Stimulated activated CD8-positive, alpha-beta memory T cell treated with anti-CD3 and anti-CD28 coated beads, Interleukin-12 subunit alpha, Interleukin-12 subunit beta, amount 100 ng/mL, for 1 hour (primary cell): Measurements from ENCODE around the gene HK2.

Experiments used
- DNase-seq: peaks from one replicate; pipeline ENCODE4 v3.0.0-alpha.2; 2020; ENCODE audit warnings: low read depth

HK2 gene

GRCh38 chr2:74937221-74937880, 103.4 kb downstream of the HK2 start:
- no peak for DNase-seq

- DNase-seq: no peak
Observed at GRCh38 chr2:74938264-74938663, 104.3 kb downstream of the HK2 start.

DNA sequence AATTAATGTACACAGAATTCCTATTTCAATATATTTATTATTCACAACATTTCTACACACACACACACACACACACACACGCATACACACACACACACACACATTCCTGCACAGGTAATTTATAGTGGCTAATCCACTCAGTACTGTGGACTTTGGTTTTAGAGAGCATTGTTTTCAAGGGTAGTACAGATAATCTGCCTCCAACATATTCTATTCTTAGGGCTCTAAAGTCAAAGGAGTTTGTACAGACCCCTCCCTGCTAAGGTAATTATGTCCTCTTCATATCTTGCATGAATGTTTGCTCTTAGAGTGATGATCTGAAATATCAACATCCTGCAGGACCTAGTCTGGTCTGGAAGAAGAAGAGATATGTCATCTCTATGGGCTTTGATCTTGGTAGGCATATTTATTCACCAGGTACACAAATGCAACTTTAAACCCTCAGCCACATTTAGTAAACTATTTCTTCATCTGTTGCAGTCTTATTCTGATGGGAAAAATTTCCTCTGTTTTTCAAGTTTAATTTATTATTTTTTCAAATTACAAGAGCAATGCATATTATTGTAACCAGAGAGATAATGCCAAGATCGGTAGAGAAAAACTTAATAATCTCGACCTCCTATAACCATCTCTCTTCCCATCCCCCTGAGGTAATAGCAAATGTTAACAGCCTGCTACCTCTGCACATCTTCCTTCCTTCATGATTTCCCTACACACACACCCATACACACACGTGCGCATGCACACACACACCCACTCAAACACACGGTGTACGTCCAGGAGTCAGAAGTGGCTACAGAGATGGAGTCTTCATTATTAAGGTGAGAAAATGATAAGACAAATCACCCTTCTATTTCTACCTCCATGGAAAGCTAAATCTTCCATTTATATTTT, 106.2 kb downstream of the HK2 start:
- no peak for DNase-seq

DNA sequence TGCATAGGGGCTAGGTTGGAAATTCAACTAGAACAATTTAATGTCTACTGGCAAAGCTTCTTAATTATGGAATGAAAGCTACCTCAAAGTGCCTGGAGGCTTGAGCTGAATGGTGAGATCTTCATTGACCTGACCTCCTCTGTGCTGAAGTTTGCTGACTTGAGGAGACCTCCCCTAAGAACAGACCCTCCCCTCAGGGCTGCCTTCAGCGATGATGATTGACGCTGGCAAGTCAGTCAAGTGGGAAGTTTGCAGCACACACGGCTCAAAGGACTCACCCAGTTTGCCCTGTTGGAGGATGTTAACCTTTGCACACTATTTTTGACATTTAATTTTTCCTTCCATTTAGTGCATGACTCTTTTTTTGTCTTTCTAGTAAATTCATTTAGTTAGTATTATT, 107.4 kb downstream of the HK2 start:
- no peak for DNase-seq

DNA sequence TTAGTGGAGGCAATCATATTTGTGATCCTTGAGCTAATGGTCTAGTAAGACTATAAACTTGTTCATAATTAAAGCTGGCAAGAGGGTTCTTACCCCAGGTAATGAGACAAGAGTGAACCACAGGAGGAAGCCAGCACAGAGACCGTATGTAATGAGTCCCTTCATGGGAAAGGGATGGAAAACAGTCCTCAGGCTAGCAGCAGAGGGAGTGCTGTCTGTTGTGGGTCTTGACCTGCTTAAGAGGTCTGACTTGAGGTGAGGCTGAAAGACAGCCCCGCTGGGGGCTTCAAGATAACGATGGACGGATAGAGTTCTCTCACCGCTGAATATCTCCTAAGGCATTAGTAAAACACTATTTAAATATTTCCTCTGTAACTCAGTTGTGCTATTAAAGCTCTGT, 108.3 kb downstream of the HK2 start:
- no peak for DNase-seq
